Measurements from ENCODE around the gene ZNF527.

GRCh38 chr19:37329686-37330085, 41.2 kb upstream of the ZNF527 start:
- TF ChIP-seq POLR2A (IDR thresholded peaks at IDR 0.05): no peak
- no peak for TF ChIP-seq CTCF (IDR thresholded peaks at IDR 0.05)
- TF ChIP-seq POLR2AphosphoS5 (IDR thresholded peaks at IDR 0.05): no peak
